Central memory CD8-positive, alpha-beta T cell (primary cell): ENCODE data around the gene TRIM9.

Source experiments
- ATAC-seq: fragments of 150-1000 bp; cut with Tn5 transposase; replicated peaks from 2 replicates; pipeline ENCODE4 v1.10.0; 2022; ENCODE audit warnings: mild to moderate bottlenecking, moderate FRiP score, moderate number of reproducible peaks; ENCODE audit not compliant: poor library complexity, severe bottlenecking; ENCODE audit errors: extremely low read depth
- DNase-seq, 2 donors: peaks; one replicate each; pipeline ENCODE4 v3.0.0; 2021; ENCODE audit warnings: low spot score in 2 of 2
- H3K27ac Mint-ChIP-seq: one replicate; pipeline ENCODE4 v1.8.0; 2022; ENCODE audit warnings: low read depth, mild to moderate bottlenecking, moderate library complexity, mixed read lengths
- H3K27me3 Mint-ChIP-seq: one replicate; pipeline ENCODE4 v1.8.0; 2022; ENCODE audit warnings: mixed read lengths
- H3K36me3 Mint-ChIP-seq: one replicate; pipeline ENCODE4 v1.8.0; 2022; ENCODE audit warnings: mild to moderate bottlenecking, moderate library complexity, mixed read lengths; ENCODE audit not compliant: insufficient read depth
- H3K4me1 Mint-ChIP-seq: one replicate; pipeline ENCODE4 v1.8.0; 2022; ENCODE audit warnings: mixed read lengths
- H3K4me3 Mint-ChIP-seq: one replicate; pipeline ENCODE4 v1.8.0; 2022; ENCODE audit warnings: mild to moderate bottlenecking, moderate library complexity, mixed read lengths
- H3K9me3 Mint-ChIP-seq: one replicate; pipeline ENCODE4 v1.8.0; 2022; ENCODE audit warnings: mixed read lengths

TRIM9 gene

DNA sequence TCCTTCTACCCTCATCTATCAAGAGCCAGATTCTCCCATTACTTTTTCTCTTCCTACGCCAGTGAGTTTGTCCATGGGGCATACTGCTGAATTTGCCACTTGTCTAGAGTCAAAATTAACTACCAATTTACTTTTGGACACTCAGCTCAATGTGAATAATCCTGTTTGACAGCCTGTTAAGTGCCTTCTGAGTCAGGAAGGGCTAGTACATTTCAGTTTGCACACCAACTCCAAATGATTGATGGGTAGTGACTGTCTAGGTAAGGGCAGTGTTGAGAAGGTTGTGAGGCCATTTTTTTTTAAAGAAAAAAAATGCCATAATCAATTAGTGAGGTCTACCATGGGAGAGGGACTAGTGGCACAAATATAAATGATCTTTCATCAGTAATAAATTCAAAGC lies 21.8 kb upstream of the TRIM9 start:
- ATAC-seq = no peak
- Mint-ChIP-seq H3K27ac (no peak overlapping the region), H3K4me1 (no peaks in the 10 kb centered on the region), H3K27me3 (peaks cover 19% of the 10 kb centered on the region), H3K9me3 (no peaks in the 10 kb centered on the region), H3K4me3 (no peak overlapping the region), H3K36me3 (no peaks in the 10 kb centered on the region)
- DNase-seq = no peak

- Mint-ChIP-seq H3K9me3 (no peaks in the 10 kb centered on the region), H3K36me3 (no peaks in the 10 kb centered on the region), H3K4me3 (no peak overlapping the region), H3K27ac (no peak overlapping the region), H3K4me1 (no peaks in the 10 kb centered on the region), H3K27me3 (peaks cover 46% of the 10 kb centered on the region)
- no peak for ATAC-seq
- DNase-seq = no peak
These were observed 14.7 kb upstream of the TRIM9 start for GRCh38 chr14:51109651-51110050.

- H3K27ac Mint-ChIP-seq = no peak overlapping the region
- no peaks in the 10 kb centered on the region for H3K36me3 Mint-ChIP-seq
These were observed 12.9 kb upstream of the TRIM9 start for GRCh38 chr14:51107801-51108200.

GRCh38 chr14:51104467-51104866 lies 9.6 kb upstream of the TRIM9 start:
- Mint-ChIP-seq H3K4me3 (no peak overlapping the region), H3K27me3 (peaks cover 59% of the 10 kb centered on the region), H3K36me3 (no peaks in the 10 kb centered on the region), H3K9me3 (no peaks in the 10 kb centered on the region), H3K4me1 (no peaks in the 10 kb centered on the region), H3K27ac (no peak overlapping the region)
- ATAC-seq (no peak), DNase-seq (no peak)

More at GRCh38 chr14:51107801-51108200, 12.9 kb upstream of the TRIM9 start:
- ATAC-seq (no peak), DNase-seq (no peak)
- no peak overlapping the region for H3K4me3 Mint-ChIP-seq
- no peaks in the 10 kb centered on the region for H3K9me3 Mint-ChIP-seq
- H3K4me1 Mint-ChIP-seq = no peaks in the 10 kb centered on the region
- H3K27me3 Mint-ChIP-seq = peaks cover 50% of the 10 kb centered on the region

- H3K27ac Mint-ChIP-seq = no peak overlapping the region
- H3K4me3 Mint-ChIP-seq = no peak overlapping the region
- no peaks in the 10 kb centered on the region for H3K9me3 Mint-ChIP-seq
- peaks cover 5% of the 10 kb centered on the region for H3K36me3 Mint-ChIP-seq
- H3K27me3 Mint-ChIP-seq = peaks cover 51% of the 10 kb centered on the region
- no peak for ATAC-seq
- peaks cover 10% of the 10 kb centered on the region for H3K4me1 Mint-ChIP-seq
- no peak for DNase-seq
These were observed 2.4 kb upstream of the TRIM9 start for GRCh38 chr14:51097287-51097686.

DNA sequence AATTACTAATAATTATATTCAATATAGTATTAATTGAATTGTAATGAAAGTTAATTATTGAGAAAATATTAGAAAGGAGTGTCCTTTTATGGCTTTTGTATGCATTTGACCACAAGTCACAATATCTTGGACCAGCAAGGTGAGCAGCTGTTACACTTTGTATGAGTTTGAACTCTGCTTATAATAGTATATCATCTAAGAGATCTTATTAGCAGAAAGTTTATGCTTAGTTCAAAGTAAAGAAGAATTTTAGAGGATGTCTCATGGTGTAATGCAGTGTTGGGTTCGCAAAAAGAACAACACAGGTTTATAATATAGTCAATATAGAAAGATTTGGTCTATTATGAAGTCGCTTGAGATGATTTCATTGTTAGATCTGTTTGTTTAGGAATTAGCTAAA lies 2.0 kb upstream of the TRIM9 start:
- Mint-ChIP-seq H3K4me3 (no peak overlapping the region), H3K27ac (no peak overlapping the region), H3K4me1 (peaks cover 10% of the 10 kb centered on the region), H3K27me3 (peaks cover 49% of the 10 kb centered on the region), H3K36me3 (peaks cover 5% of the 10 kb centered on the region), H3K9me3 (no peaks in the 10 kb centered on the region)
- DNase-seq (no peak), ATAC-seq (no peak)

DNA sequence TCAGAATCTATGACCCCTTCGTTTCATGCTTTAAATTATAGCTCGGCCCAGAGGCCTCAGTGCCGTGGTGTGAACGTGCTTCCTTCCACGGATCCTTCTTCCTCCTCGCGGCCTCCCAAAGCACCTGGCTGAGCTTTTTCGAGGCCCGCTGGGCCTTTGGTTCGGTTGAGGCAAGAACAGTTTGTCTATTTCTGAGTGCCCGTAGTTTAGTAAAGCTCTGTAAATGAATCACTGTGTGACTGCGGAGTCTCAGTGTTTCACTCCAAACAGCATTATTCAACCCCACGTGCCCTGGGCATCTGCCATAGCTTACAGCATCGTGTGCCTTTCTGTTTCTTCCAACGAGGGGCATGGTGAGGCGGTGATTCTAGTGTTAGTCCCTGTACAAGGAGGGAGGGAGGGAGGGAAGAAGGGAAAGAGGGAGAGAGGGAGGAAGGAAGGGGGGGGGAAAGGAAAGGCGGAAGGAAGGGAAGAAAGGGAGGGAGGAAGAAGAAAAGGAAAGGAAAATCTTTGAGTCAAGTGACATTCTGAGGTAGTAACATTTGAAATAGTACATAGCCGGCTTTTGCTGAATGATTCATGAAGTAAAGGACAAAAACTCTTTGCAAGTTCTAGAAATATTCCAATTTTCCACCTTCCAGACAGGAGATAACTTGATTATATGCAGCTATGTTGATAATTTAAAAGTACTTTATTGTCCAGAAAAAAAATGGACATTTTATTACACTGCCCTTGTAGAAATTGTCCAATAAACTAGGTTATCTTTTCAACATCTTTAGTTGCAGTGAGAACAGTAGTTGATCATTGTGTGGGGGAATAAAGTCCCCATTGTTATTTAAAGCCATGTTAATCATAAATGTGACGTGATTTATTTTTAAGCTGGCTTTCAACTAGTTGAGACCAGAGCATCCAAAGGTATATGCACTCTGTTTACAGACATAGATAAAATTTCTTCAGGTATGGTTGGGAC lies 1.2 kb upstream of the TRIM9 start:
- H3K27ac Mint-ChIP-seq = peak overlapping the region; percentile 41

GRCh38 chr14:51094282-51094821 lies 553 bp downstream of the TRIM9 start:
- peaks cover 5% of the 10 kb centered on the region for H3K36me3 Mint-ChIP-seq
- peaks cover 24% of the 10 kb centered on the region for H3K27me3 Mint-ChIP-seq
- DNase-seq (no peak), ATAC-seq (peak; percentile 11)
- peak overlapping the region; percentile 84 for H3K4me3 Mint-ChIP-seq
- H3K27ac Mint-ChIP-seq = no peak overlapping the region
- H3K4me1 Mint-ChIP-seq = peaks cover 10% of the 10 kb centered on the region
- H3K9me3 Mint-ChIP-seq = no peaks in the 10 kb centered on the region

More for the DNA sequence above, 1.2 kb upstream of the TRIM9 start:
- ATAC-seq = no peak
- Mint-ChIP-seq H3K27me3 (peaks cover 41% of the 10 kb centered on the region), H3K9me3 (no peaks in the 10 kb centered on the region), H3K4me3 (peak overlapping the region; percentile 84), H3K4me1 (peaks cover 10% of the 10 kb centered on the region), H3K36me3 (peaks cover 5% of the 10 kb centered on the region)
- DNase-seq = no peak

GRCh38 chr14:51093371-51094281 lies 1.3 kb downstream of the TRIM9 start:
- Mint-ChIP-seq H3K4me3 (peak overlapping the region; percentile 84), H3K36me3 (peaks cover 5% of the 10 kb centered on the region), H3K9me3 (no peaks in the 10 kb centered on the region), H3K4me1 (peaks cover 10% of the 10 kb centered on the region), H3K27ac (no peak overlapping the region), H3K27me3 (peaks cover 16% of the 10 kb centered on the region)
- ATAC-seq (no peak), DNase-seq (peak; percentile 24 to 25)

- Mint-ChIP-seq H3K4me1 (peaks cover 10% of the 10 kb centered on the region), H3K27ac (no peak overlapping the region), H3K36me3 (peaks cover 5% of the 10 kb centered on the region), H3K9me3 (no peaks in the 10 kb centered on the region), H3K27me3 (peaks cover 15% of the 10 kb centered on the region), H3K4me3 (peak overlapping the region; percentile 23)
- DNase-seq (no peak), ATAC-seq (no peak)
These were observed 1.9 kb downstream of the TRIM9 start for GRCh38 chr14:51092965-51093364.

- Mint-ChIP-seq H3K9me3 (no peaks in the 10 kb centered on the region), H3K36me3 (no peaks in the 10 kb centered on the region), H3K27me3 (peaks cover 7% of the 10 kb centered on the region), H3K4me1 (no peaks in the 10 kb centered on the region), H3K4me3 (no peak overlapping the region), H3K27ac (no peak overlapping the region)
- ATAC-seq (no peak), DNase-seq (no peak)
These were observed 5.6 kb downstream of the TRIM9 start for GRCh38 chr14:51089278-51089677.

DNA sequence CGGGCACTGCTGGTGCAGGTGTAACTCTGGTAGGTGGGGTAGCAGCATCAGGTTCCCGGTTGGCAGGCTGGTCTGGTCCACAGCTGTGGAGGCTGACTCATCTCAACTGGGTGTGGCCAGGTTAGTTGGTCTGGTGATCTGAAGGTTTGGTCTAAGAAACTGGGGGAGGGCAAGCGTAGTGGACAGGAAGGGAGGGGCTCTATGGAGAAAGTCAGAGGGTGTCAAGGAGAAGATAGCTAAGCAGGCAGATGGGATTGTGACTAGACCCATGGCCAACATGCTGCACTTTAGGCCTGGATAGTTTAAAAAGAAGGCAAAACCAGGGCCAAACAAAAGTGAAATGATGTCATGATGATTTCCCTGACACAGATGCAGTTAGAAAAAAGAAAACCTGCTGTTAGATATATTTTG lies 7.9 kb downstream of the TRIM9 start:
- H3K9me3 Mint-ChIP-seq = no peaks in the 10 kb centered on the region
- no peaks in the 10 kb centered on the region for H3K36me3 Mint-ChIP-seq
- DNase-seq = no peak
- peaks cover under 1% of the 10 kb centered on the region for H3K27me3 Mint-ChIP-seq
- H3K4me3 Mint-ChIP-seq = no peak overlapping the region
- no peak overlapping the region for H3K27ac Mint-ChIP-seq
- H3K4me1 Mint-ChIP-seq = no peaks in the 10 kb centered on the region
- no peak for ATAC-seq
